Cardiac muscle cell (in vitro differentiated cells and primary cell): ENCODE results near the gene LBHD1. TPM values are rescaled to one million over a fixed set of nuclear protein-coding genes. Genes with fewer than 3 reads are reported as not detected.
"Not testable (repeated sequence)": the region's sequence is repeated elsewhere in the genome, so short reads cannot be mapped to it uniquely, and the experiment has no call there.

Experiments used
- DNase-seq, 2 donors: peaks; one replicate each; pipeline versions ENCODE4 v3.0.0 to v3.0.0-alpha.2; 2010 to 2017; ENCODE audit warnings: low read depth in 1 of 2, low spot score in 1 of 2
- H3K27ac ChIP-seq: fragments of 200-600 bp; sonication (generic); 2 replicates; pipeline ENCODE4 v1.5.1; 2016
- H3K27me3 ChIP-seq: fragments of 200-600 bp; sonication (generic); 2 replicates; pipeline ENCODE4 v1.6.0; 2016; ENCODE audit warnings: control low read depth
- H3K36me3 ChIP-seq: fragments of 200-600 bp; sonication (generic); 2 replicates; pipeline ENCODE4 v1.5.1; 2016; ENCODE audit warnings: control low read depth
- H3K4me1 ChIP-seq: fragments of 200-600 bp; sonication (generic); 2 replicates; pipeline ENCODE4 v1.8.1; 2017; ENCODE audit warnings: low read depth, mild to moderate bottlenecking, mixed run types
- H3K4me3 ChIP-seq: fragments of 200-600 bp; sonication (generic); 2 replicates; pipeline ENCODE4 v1.5.1; 2016; ENCODE audit warnings: mild to moderate bottlenecking
- H3K9me3 ChIP-seq: fragments of 200-600 bp; sonication (generic); 2 replicates; pipeline ENCODE4 v1.5.1; 2017; ENCODE audit warnings: low read depth, mild to moderate bottlenecking, control low read depth
- polyA plus RNA-seq: library from polyadenylated mRNA; unstranded; fragments of >200 nt; fragmentation: Nextera tagmentation; extraction: Ambion mirVana; gene quantifications from 2 replicates; pipeline ENCODE4 v1.2.1, GENCODE V29; 2016
- total RNA-seq: library from RNA; depleted of rRNA; stranded (reverse); fragments of >200 nt; gene quantifications from 2 replicates; pipeline ENCODE4 v1.2.3, GENCODE V29; 2016
- TF ChIP-seq, protein P1 (sequence below): IDR thresholded peaks from 2 replicates; pipeline ENCODE4 v1.5.1; 2012; ENCODE audit warnings: low read depth, mild to moderate bottlenecking, low read length

LBHD1 gene
- total and polyA plus RNA-seq, 2 experiments from 2014 or later, result 10.1 to 11.6 TPM

DNA sequence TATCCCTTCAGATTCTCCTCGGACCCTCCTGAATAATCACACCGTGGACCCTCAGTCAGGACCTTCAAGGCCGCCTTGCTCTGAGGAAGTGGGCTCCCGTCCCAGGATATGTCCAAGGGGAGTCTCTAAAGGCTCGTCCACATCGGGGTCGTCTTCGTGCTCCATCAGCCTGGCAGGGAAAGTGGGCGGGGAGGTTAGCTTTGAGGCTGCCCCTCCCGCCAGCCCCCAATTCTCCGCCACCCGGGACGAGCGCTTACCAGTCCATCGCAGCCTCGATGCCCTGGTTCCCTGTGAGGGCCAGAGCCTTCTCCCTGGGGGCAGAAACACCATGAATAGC lies 6.3 kb upstream of the LBHD1 start:
- TF ChIP-seq, protein P1, sequence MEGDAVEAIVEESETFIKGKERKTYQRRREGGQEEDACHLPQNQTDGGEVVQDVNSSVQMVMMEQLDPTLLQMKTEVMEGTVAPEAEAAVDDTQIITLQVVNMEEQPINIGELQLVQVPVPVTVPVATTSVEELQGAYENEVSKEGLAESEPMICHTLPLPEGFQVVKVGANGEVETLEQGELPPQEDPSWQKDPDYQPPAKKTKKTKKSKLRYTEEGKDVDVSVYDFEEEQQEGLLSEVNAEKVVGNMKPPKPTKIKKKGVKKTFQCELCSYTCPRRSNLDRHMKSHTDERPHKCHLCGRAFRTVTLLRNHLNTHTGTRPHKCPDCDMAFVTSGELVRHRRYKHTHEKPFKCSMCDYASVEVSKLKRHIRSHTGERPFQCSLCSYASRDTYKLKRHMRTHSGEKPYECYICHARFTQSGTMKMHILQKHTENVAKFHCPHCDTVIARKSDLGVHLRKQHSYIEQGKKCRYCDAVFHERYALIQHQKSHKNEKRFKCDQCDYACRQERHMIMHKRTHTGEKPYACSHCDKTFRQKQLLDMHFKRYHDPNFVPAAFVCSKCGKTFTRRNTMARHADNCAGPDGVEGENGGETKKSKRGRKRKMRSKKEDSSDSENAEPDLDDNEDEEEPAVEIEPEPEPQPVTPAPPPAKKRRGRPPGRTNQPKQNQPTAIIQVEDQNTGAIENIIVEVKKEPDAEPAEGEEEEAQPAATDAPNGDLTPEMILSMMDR, result no peak
- peaks cover 20% of the 10 kb centered on the region for H3K4me1 ChIP-seq
- H3K27ac ChIP-seq, result peak overlapping the region; percentile 80
- peak overlapping the region; percentile 93 for H3K4me3 ChIP-seq
- DNase-seq, result no peak
- no peaks in the 10 kb centered on the region for H3K27me3 ChIP-seq
- no peaks in the 10 kb centered on the region for H3K9me3 ChIP-seq
- peaks cover 20% of the 10 kb centered on the region for H3K36me3 ChIP-seq

DNA sequence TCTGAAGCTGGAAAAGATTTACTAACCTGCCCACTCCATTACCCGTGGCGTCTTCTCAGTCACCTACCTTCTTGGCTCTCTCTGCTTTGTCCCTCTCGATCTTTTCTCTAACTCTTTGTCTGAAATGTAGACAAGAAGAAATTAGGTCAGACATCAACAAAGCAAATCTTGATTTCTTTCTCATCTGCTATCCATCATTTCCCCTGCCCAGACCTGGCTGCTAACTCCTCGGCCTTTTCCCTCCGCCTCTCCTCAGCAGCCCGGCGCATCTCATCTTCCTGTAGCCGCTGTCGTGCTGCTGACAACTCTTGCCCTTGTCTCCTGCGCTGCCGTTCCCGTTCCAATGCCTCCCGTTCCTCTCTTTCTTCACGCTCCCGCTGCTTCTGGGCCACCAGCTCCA lies 5.6 kb upstream of the LBHD1 start:
- Histone ChIP-seq H3K4me1 (peaks cover 23% of the 10 kb centered on the region), H3K4me3 (peak overlapping the region; percentile 93), H3K36me3 (peaks cover 22% of the 10 kb centered on the region), H3K9me3 (no peaks in the 10 kb centered on the region), H3K27ac (peak overlapping the region; percentile 80), H3K27me3 (no peaks in the 10 kb centered on the region)
- TF ChIP-seq, protein P1, result no peak
- no peak for DNase-seq

DNA sequence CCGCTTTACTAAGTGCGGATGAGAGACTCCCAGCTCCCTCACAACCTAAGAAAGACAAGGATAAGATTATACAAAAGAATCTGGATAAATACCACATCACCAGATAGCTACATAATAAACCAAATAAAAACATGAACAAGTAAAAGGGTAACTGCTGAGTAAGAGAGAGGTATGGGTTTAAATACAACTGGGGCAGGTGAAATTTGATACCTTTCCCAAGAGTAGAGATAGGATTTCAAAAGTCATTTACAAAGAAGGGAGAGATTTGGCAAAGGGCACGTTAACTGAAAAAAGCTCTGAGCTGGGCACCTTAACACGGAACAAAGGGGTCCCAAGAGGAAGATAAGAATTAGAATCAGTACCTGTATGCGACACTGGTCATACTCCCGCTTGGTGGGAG lies 5.1 kb upstream of the LBHD1 start:
- peaks cover 25% of the 10 kb centered on the region for H3K4me1 ChIP-seq
- no peak for DNase-seq
- H3K36me3 ChIP-seq, result peaks cover 22% of the 10 kb centered on the region
- peak overlapping the region; percentile 93 for H3K4me3 ChIP-seq
- H3K9me3 ChIP-seq, result no peaks in the 10 kb centered on the region
- H3K27ac ChIP-seq, result peak overlapping the region; percentile 80
- TF ChIP-seq, protein P1, result no peak
- H3K27me3 ChIP-seq, result no peaks in the 10 kb centered on the region

DNA sequence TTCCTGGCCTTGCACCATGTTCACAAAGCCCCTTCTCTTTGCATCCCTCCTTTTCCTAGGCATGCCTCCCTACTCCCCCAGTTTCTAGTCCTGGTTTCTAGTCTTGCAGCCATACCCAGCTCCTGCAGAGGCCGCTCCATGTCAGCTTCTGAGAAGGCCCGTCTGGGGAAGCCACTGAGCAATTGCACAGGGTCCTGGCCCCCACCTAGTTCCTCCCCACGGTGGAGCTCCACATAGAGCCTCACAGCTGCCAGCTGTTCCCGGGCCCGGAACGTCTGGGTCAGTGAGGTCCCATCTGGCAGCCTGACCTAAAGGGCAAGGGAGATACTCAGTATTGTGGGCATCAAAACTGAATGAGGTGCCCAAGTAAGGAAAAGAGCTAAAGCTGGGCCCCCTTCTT lies 4.6 kb upstream of the LBHD1 start:
- DNase-seq, result no peak
- Histone ChIP-seq H3K4me1 (peaks cover 25% of the 10 kb centered on the region), H3K27me3 (no peaks in the 10 kb centered on the region)

DNA sequence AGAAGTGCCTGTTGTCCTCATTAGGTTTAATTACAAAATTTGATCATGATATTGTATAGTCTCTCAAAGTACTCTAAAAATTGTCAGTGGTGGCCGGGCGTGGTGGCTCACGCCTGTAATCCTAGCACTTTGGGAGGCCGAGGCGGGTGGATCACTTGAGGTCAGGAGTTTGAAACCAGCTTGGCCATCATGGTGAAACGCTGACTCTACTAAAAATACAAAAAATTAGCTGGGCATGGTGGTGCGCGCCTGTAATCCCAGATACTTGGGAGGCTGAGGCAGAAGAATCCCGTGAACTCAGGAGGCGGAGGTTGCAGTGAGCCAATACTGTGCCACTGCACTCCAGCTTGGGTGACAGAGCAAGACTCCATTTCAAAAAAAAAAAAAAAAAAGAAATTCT lies 3.3 kb upstream of the LBHD1 start:
- Histone ChIP-seq H3K36me3 (peaks cover 22% of the 10 kb centered on the region), H3K4me1 (peaks cover 29% of the 10 kb centered on the region)
- not testable (repeated sequence) for H3K4me3 ChIP-seq, H3K27ac ChIP-seq, DNase-seq, H3K9me3 ChIP-seq, H3K27me3 ChIP-seq

More for the DNA sequence above, 4.6 kb upstream of the LBHD1 start:
- Histone ChIP-seq H3K27ac (peak overlapping the region; percentile 80), H3K9me3 (no peaks in the 10 kb centered on the region), H3K36me3 (peaks cover 22% of the 10 kb centered on the region), H3K4me3 (no peak overlapping the region)
- TF ChIP-seq, protein P1, result no peak

DNA sequence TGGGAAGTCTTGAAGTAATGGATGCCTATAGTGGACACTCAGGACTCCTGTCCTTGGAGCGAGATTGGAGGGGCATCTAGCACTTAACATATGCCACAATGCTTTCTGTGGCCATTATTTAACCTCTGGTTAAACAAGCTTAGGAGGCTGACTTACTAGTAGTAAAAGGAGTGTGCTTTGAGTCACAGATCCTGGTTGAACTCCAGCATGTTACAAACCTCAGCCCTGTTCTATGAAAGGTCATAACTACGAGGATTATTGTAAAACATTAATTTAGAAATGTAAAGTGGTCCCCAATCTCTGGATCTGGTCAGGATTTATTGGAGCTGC lies 1.1 kb upstream of the LBHD1 start:
- no peak for DNase-seq
- TF ChIP-seq, protein P1, result no peak
- peaks cover 24% of the 10 kb centered on the region for H3K4me1 ChIP-seq
- no peaks in the 10 kb centered on the region for H3K9me3 ChIP-seq
- H3K4me3 ChIP-seq, result no peak overlapping the region
- peaks cover 22% of the 10 kb centered on the region for H3K36me3 ChIP-seq
- no peaks in the 10 kb centered on the region for H3K27me3 ChIP-seq
- H3K27ac ChIP-seq, result peak overlapping the region; percentile 89
